Hair follicle dermal papilla cell (primary cell): ENCODE results near the gene PPP2R5E. TPM values are rescaled to one million over a fixed set of nuclear protein-coding genes. Genes with fewer than 3 reads are reported as not detected.

Source experiments
- small RNA-seq: library from RNA; depleted of rRNA; stranded (forward); fragments of <200 nt; gene quantifications from one replicate; pipeline ENCODE3, GENCODE V24; 2012
- total RNA-seq: library from RNA; depleted of rRNA; stranded (reverse); fragments of >200 nt; gene quantifications from 2 replicates; pipeline ENCODE4 v1.2.3, GENCODE V29; 2012

The PPP2R5E gene
- 19.7 and 23.2 TPM in 2 replicates for total RNA-seq

GRCh38 chr14:63543000-63543825 is at the start of gene PPP2R5E:
Gene PPP2R5E (minus strand): TSS chr14:63543377. CDS start chr14:63539685, 3,692 bp downstream.

Small RNA genes within 50 kb of the gene (small RNA-seq; reads per million reads assigned to genes)
- gene RF00601 = not detected

Other genes starting within 250 kb of the PPP2R5E start
- not detected in 2 replicates for gene GPHB5, start 224.4 kb downstream of the PPP2R5E start, total RNA-seq
- gene WDR89, start 98.5 kb upstream of the PPP2R5E start, total RNA-seq = 8.0 TPM in 2 replicates
- gene SGPP1, start 184.7 kb upstream of the PPP2R5E start, total RNA-seq = 39.0 and 43.8 TPM in 2 replicates